CD4-positive, CD25-positive, alpha-beta regulatory T cell (primary cell): ENCODE results near the gene PLCH1. TPM values are rescaled to one million over a fixed set of nuclear protein-coding genes. Genes with fewer than 3 reads are reported as not detected.

Experiments used
- ATAC-seq, 2 donors: fragments of 150-1000 bp; cut with Tn5 transposase; one replicate each; pipeline ENCODE4 v1.10.0; 2021; ENCODE audit warnings: low read depth in 2 of 2, moderate number of reproducible peaks in 2 of 2, moderate library complexity in 1 of 2
- DNase-seq, 3 donors: peaks; one replicate each; pipeline versions ENCODE4 v3.0.0 to v3.0.0-alpha.2; 2012 to 2022; ENCODE audit warnings: mixed read lengths in 1 of 3
- H3K27ac ChIP-seq: one replicate; pipeline ENCODE4 v1.7.0; 2013; ENCODE audit warnings: mild to moderate bottlenecking, low read length; ENCODE audit not compliant: insufficient read depth, poor library complexity, severe bottlenecking
- H3K27me3 ChIP-seq: one replicate; pipeline ENCODE4 v1.7.0; 2013; ENCODE audit warnings: low read length; ENCODE audit not compliant: control insufficient read depth, insufficient read depth
- H3K36me3 ChIP-seq: one replicate; pipeline ENCODE4 v1.7.0; 2013; ENCODE audit warnings: mild to moderate bottlenecking, low read length, moderate library complexity; ENCODE audit not compliant: control insufficient read depth, insufficient read depth
- H3K4me1 ChIP-seq: 2 replicates; pipeline ENCODE4 v1.7.0; 2013; ENCODE audit warnings: mild to moderate bottlenecking, low read length; ENCODE audit not compliant: insufficient read depth, control insufficient read depth, poor library complexity, severe bottlenecking
- H3K4me3 ChIP-seq: one replicate; pipeline ENCODE4 v1.7.0; 2013; ENCODE audit warnings: low read depth, mild to moderate bottlenecking, low read length, moderate library complexity
- H3K9me3 ChIP-seq, 2 experiments: 1 replicate in 1 of 2; 2 replicates in 1 of 2; pipeline ENCODE4 v1.7.0; 2013; ENCODE audit warnings: low read length in 2 of 2, mild to moderate bottlenecking in 1 of 2, moderate library complexity in 1 of 2; ENCODE audit not compliant: control insufficient read depth in 2 of 2
- H3K27ac Mint-ChIP-seq, 3 donors: one replicate each; pipeline ENCODE4 v1.8.0; 2020 to 2022; ENCODE audit warnings: mild to moderate bottlenecking in 3 of 3, mixed read lengths in 3 of 3, moderate library complexity in 2 of 3
- H3K27me3 Mint-ChIP-seq: one replicate; pipeline ENCODE4 v1.8.0; 2022; ENCODE audit warnings: mild to moderate bottlenecking, mixed read lengths
- H3K36me3 Mint-ChIP-seq: one replicate; pipeline ENCODE4 v1.8.0; 2020; ENCODE audit warnings: mixed read lengths
- H3K4me1 Mint-ChIP-seq, 4 donors: one replicate each; pipeline ENCODE4 v1.8.0; 2020 to 2022; ENCODE audit warnings: mixed read lengths in 4 of 4, mild to moderate bottlenecking in 1 of 4
- H3K4me3 Mint-ChIP-seq, 4 donors: one replicate each; pipeline ENCODE4 v1.8.0; 2020 to 2022; ENCODE audit warnings: mild to moderate bottlenecking in 4 of 4, mixed read lengths in 4 of 4, moderate library complexity in 3 of 4
- H3K9me3 Mint-ChIP-seq, 7 donors: one replicate each; pipeline ENCODE4 v1.8.0; 2020 to 2022; ENCODE audit warnings: mixed read lengths in 7 of 7, mild to moderate bottlenecking in 3 of 7, moderate library complexity in 2 of 7
- polyA plus RNA-seq, 4 donors: library from polyadenylated mRNA; unstranded; fragments of 300-500 nt; fragmentation: Illumina TruSeq; gene quantifications; one replicate each; pipeline ENCODE4 v1.2.3, GENCODE V29; 2021
- total RNA-seq: library from RNA; stranded (reverse); gene quantifications from one replicate; pipeline ENCODE4 v1.2.3, GENCODE V29; 2022

Gene PLCH1
- total and polyA plus RNA-seq, 5 donors from 2014 or later, result 0.05 to 0.12 TPM; not detected in 3

- peaks cover 41% of the 10 kb centered on the region for H3K27me3 Mint-ChIP-seq
These were observed 8.5 kb downstream of the PLCH1 start for GRCh38 chr3:155736381-155736780.

GRCh38 chr3:155730843-155731242 is 14.0 kb downstream of the PLCH1 start:
- Histone ChIP-seq H3K9me3 (no peaks in the 10 kb centered on the region), H3K27me3 (peaks cover 6% of the 10 kb centered on the region), H3K36me3 (no peaks in the 10 kb centered on the region), H3K4me1 (no peaks in the 10 kb centered on the region), H3K27ac (no peak overlapping the region), H3K4me3 (no peak overlapping the region)
- H3K36me3 Mint-ChIP-seq, result no peaks in the 10 kb centered on the region
- ATAC-seq, result no peak
- peaks cover 0 to 5% (median 0%) of the 10 kb centered on the region in 7 donors for H3K9me3 Mint-ChIP-seq
- H3K4me1 Mint-ChIP-seq, result no peaks in the 10 kb centered on the region
- no peak overlapping the region for H3K27ac Mint-ChIP-seq
- no peak for DNase-seq
- peaks cover 30% of the 10 kb centered on the region for H3K27me3 Mint-ChIP-seq
- no peak overlapping the region for H3K4me3 Mint-ChIP-seq

More at GRCh38 chr3:155736381-155736780, 8.5 kb downstream of the PLCH1 start:
- Mint-ChIP-seq H3K36me3 (no peaks in the 10 kb centered on the region), H3K4me3 (no peak overlapping the region), H3K27ac (no peak overlapping the region), H3K4me1 (peaks cover 0 to 2% (median 0%) of the 10 kb centered on the region in 4 donors), H3K9me3 (peaks cover 0 to 2% (median 0%) of the 10 kb centered on the region in 7 donors)
- Histone ChIP-seq H3K27me3 (peaks cover 4% of the 10 kb centered on the region), H3K4me1 (no peaks in the 10 kb centered on the region), H3K9me3 (no peaks in the 10 kb centered on the region), H3K4me3 (no peak overlapping the region), H3K36me3 (no peaks in the 10 kb centered on the region), H3K27ac (no peak overlapping the region)
- no peak for ATAC-seq
- no peak for DNase-seq

DNA sequence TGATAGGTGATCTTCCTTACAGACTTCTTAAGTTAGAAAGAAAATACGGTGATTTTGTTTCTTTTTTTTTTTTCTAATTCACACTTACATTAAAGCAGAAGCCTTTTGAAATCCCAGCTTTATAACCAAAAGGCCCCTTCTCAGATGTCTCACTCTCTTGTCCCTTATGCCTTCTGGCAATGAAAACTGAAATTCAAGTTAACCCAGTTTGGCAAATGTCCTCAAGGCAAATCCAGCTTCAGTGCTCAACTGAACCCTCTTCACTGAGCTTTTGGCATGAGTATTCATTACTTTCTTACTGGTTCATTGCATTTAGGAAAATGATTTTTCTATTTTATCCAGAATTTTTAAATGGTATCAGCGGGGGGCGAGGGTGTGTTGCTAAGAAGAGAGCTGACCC is 17.0 kb downstream of the PLCH1 start:
- no peak overlapping the region for H3K4me3 Mint-ChIP-seq
- peaks cover 22% of the 10 kb centered on the region for H3K27me3 Mint-ChIP-seq

GRCh38 chr3:155714295-155714718 is 30.6 kb downstream of the PLCH1 start:
- ATAC-seq, result no peak
- no peak overlapping the region for H3K27ac Mint-ChIP-seq
- no peaks in the 10 kb centered on the region for H3K36me3 ChIP-seq

More for the DNA sequence above, 17.0 kb downstream of the PLCH1 start:
- Histone ChIP-seq H3K27ac (no peak overlapping the region), H3K9me3 (no peaks in the 10 kb centered on the region), H3K4me3 (no peak overlapping the region), H3K36me3 (no peaks in the 10 kb centered on the region), H3K27me3 (peaks cover 6% of the 10 kb centered on the region), H3K4me1 (no peaks in the 10 kb centered on the region)
- H3K36me3 Mint-ChIP-seq, result no peaks in the 10 kb centered on the region
- H3K9me3 Mint-ChIP-seq, result peaks cover 0 to 3% (median 0%) of the 10 kb centered on the region in 7 donors
- ATAC-seq, result no peak
- no peak for DNase-seq
- no peak overlapping the region for H3K27ac Mint-ChIP-seq
- H3K4me1 Mint-ChIP-seq, result no peaks in the 10 kb centered on the region

GRCh38 chr3:155712008-155712407 is 32.9 kb downstream of the PLCH1 start:
- Histone ChIP-seq H3K4me3 (no peak overlapping the region), H3K27me3 (no peaks in the 10 kb centered on the region), H3K4me1 (no peaks in the 10 kb centered on the region), H3K36me3 (no peaks in the 10 kb centered on the region), H3K27ac (no peak overlapping the region), H3K9me3 (peaks cover 0 to under 1% of the 10 kb centered on the region in 2 experiments)
- Mint-ChIP-seq H3K36me3 (no peaks in the 10 kb centered on the region), H3K27ac (no peak overlapping the region), H3K4me1 (no peaks in the 10 kb centered on the region), H3K27me3 (no peaks in the 10 kb centered on the region), H3K9me3 (peaks cover 0 to 8% (median 2%) of the 10 kb centered on the region in 7 donors), H3K4me3 (no peak overlapping the region)
- DNase-seq (no peak), ATAC-seq (no peak)

More at GRCh38 chr3:155714295-155714718, 30.6 kb downstream of the PLCH1 start:
- no peak overlapping the region for H3K4me3 Mint-ChIP-seq
- no peaks in the 10 kb centered on the region for H3K36me3 Mint-ChIP-seq
- DNase-seq, result no peak
- H3K9me3 ChIP-seq, result peaks cover 0 to 5% of the 10 kb centered on the region in 2 experiments
- no peaks in the 10 kb centered on the region for H3K4me1 Mint-ChIP-seq
- H3K27me3 Mint-ChIP-seq, result no peaks in the 10 kb centered on the region
- peaks cover 0 to 17% (median 2%) of the 10 kb centered on the region in 7 donors for H3K9me3 Mint-ChIP-seq
- no peaks in the 10 kb centered on the region for H3K4me1 ChIP-seq
- no peak overlapping the region for H3K27ac ChIP-seq
- H3K4me3 ChIP-seq, result no peak overlapping the region
- H3K27me3 ChIP-seq, result no peaks in the 10 kb centered on the region

- no peaks in the 10 kb centered on the region for H3K4me1 Mint-ChIP-seq
- no peaks in the 10 kb centered on the region for H3K9me3 Mint-ChIP-seq
- peaks cover 10% of the 10 kb centered on the region for H3K27me3 Mint-ChIP-seq
- no peak overlapping the region for H3K4me3 ChIP-seq
- H3K4me3 Mint-ChIP-seq, result no peak overlapping the region
- no peaks in the 10 kb centered on the region for H3K36me3 Mint-ChIP-seq
- no peak overlapping the region for H3K27ac Mint-ChIP-seq
- H3K36me3 ChIP-seq, result no peaks in the 10 kb centered on the region
- no peaks in the 10 kb centered on the region for H3K9me3 ChIP-seq
- DNase-seq, result no peak
- H3K4me1 ChIP-seq, result no peaks in the 10 kb centered on the region
- no peak overlapping the region for H3K27ac ChIP-seq
- ATAC-seq, result no peak
- H3K27me3 ChIP-seq, result no peaks in the 10 kb centered on the region
These were observed 39.9 kb downstream of the PLCH1 start for GRCh38 chr3:155704771-155705559.

DNA sequence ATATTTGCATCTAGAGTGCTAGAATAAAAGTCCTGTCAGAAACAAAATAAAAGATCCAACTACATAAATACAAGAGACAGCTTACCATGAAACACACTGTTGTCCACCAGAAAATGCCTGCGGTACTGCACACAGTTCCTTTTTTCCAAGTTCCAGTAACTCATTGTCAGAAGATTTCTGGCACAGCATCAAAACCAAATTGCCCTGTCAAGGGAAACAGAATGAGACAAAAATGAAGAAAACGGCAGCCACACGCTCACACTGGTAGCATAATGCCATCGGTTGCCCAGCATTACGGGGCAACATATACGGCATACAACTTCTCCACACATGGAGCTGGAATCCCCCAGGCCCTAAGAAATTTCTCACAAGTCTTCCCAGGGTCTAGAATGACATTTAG is 40.8 kb downstream of the PLCH1 start:
- Histone ChIP-seq H3K9me3 (no peaks in the 10 kb centered on the region), H3K4me3 (no peak overlapping the region), H3K4me1 (no peaks in the 10 kb centered on the region), H3K27me3 (no peaks in the 10 kb centered on the region), H3K27ac (no peak overlapping the region), H3K36me3 (no peaks in the 10 kb centered on the region)
- Mint-ChIP-seq H3K36me3 (no peaks in the 10 kb centered on the region), H3K4me3 (no peak overlapping the region), H3K27ac (no peak overlapping the region), H3K27me3 (peaks cover 10% of the 10 kb centered on the region), H3K4me1 (no peaks in the 10 kb centered on the region), H3K9me3 (no peaks in the 10 kb centered on the region)
- ATAC-seq (no peak), DNase-seq (no peak)
